Measurements from ENCODE around the gene FGD4.

FGD4 gene

DNA sequence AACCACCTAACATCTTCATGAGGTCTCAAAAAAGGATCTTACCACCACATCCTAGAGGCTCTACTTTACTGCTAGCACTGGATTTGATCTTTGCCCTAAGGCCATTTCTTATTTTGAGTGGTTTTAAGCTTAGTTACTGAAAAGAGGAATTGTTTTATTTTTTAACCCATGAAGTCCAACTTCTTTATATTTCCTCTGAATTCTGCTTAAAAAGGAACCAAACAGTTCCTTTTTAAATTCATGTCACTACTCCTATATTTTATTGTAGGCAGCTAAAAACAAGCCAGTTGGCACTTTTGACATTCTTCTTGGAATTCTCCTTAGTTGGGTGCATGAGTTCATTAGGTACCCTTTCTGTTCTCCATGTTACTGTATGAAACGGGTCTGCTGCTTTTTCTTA is 76.4 kb downstream of the FGD4 start:
- DNase-seq, result no peak
- no peak overlapping the region for H2AFZ ChIP-seq (ENCODE audit: low read depth, low read length)
- no peak overlapping the region for H3K4me2 ChIP-seq (ENCODE audit: insufficient read depth, low read length)
- H4K20me1 ChIP-seq (ENCODE audit: insufficient read depth, low read length), result no peaks in the 10 kb centered on the region
- TF ChIP-seq, protein P1, sequence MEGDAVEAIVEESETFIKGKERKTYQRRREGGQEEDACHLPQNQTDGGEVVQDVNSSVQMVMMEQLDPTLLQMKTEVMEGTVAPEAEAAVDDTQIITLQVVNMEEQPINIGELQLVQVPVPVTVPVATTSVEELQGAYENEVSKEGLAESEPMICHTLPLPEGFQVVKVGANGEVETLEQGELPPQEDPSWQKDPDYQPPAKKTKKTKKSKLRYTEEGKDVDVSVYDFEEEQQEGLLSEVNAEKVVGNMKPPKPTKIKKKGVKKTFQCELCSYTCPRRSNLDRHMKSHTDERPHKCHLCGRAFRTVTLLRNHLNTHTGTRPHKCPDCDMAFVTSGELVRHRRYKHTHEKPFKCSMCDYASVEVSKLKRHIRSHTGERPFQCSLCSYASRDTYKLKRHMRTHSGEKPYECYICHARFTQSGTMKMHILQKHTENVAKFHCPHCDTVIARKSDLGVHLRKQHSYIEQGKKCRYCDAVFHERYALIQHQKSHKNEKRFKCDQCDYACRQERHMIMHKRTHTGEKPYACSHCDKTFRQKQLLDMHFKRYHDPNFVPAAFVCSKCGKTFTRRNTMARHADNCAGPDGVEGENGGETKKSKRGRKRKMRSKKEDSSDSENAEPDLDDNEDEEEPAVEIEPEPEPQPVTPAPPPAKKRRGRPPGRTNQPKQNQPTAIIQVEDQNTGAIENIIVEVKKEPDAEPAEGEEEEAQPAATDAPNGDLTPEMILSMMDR (IDR thresholded peaks at IDR 0.05; ENCODE audit: borderline replicate concordance, extremely low read depth, low read length, poor library complexity, severe bottlenecking), result no peak
- no peak for TF ChIP-seq EZH2 (IDR thresholded peaks at IDR 0.05; ENCODE audit: borderline replicate concordance, low read depth, low read length, severe bottlenecking)
- H3K9ac ChIP-seq (ENCODE audit: low read depth, low read length), result no peak overlapping the region
- no peak for ATAC-seq (ENCODE audit: insufficient read depth, low read depth)
- H3K27ac ChIP-seq (ENCODE audit: low read length), result no peak overlapping the region
- no peaks in the 10 kb centered on the region for H3K9me3 ChIP-seq (ENCODE audit: insufficient read depth, low read length, severe bottlenecking)
- H3K4me1 ChIP-seq (ENCODE audit: insufficient read depth, low read length), result no peaks in the 10 kb centered on the region
- no peaks in the 10 kb centered on the region for H3K79me2 ChIP-seq (ENCODE audit: insufficient read depth, low read length)
- H3K27me3 ChIP-seq (ENCODE audit: insufficient read depth, low read length, poor library complexity), result peaks cover 2% of the 10 kb centered on the region
- no peak overlapping the region for H3K4me3 ChIP-seq (ENCODE audit: low read depth in 1 of 2, low read length in 2 of 2)
- no peaks in the 10 kb centered on the region for H3K36me3 ChIP-seq (ENCODE audit: insufficient read depth, low read length)

DNA sequence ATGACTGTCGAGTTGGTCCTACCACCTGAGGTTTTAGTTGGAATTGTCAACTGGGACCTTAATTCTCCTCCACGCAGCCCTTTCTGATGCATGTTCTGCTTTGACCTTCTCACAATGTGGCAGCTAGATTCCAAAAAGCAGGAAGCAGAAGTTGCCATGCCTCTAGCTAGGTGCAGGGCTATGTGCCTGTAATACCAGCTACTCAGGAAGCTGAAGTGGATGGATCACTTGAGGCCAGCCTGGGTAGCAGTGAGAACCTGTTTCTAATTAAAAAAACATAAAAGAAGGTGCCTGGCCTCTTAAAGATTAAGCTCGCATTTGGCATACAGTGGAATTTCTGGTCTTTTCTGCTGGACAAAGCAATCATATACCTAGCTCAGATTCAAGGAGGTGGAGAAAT is 77.1 kb downstream of the FGD4 start:
- ATAC-seq (ENCODE audit: insufficient read depth, low read depth), result no peak
- Histone ChIP-seq H4K20me1 (ENCODE audit: insufficient read depth, low read length) (no peaks in the 10 kb centered on the region), H3K9ac (ENCODE audit: low read depth, low read length) (no peak overlapping the region), H3K36me3 (ENCODE audit: insufficient read depth, low read length) (no peaks in the 10 kb centered on the region), H3K27ac (ENCODE audit: low read length) (no peak overlapping the region), H3K4me1 (ENCODE audit: insufficient read depth, low read length) (no peaks in the 10 kb centered on the region), H3K9me3 (ENCODE audit: insufficient read depth, low read length, severe bottlenecking) (no peaks in the 10 kb centered on the region), H3K27me3 (ENCODE audit: insufficient read depth, low read length, poor library complexity) (peaks cover 2% of the 10 kb centered on the region), H3K4me2 (ENCODE audit: insufficient read depth, low read length) (no peak overlapping the region), H3K4me3 (ENCODE audit: low read depth in 1 of 2, low read length in 2 of 2) (no peak overlapping the region), H3K79me2 (ENCODE audit: insufficient read depth, low read length) (no peaks in the 10 kb centered on the region), H2AFZ (ENCODE audit: low read depth, low read length) (no peak overlapping the region)
- TF ChIP-seq, protein P1 (IDR thresholded peaks at IDR 0.05; ENCODE audit: borderline replicate concordance, extremely low read depth, low read length, poor library complexity, severe bottlenecking), result no peak
- no peak for TF ChIP-seq EZH2 (IDR thresholded peaks at IDR 0.05; ENCODE audit: borderline replicate concordance, low read depth, low read length, severe bottlenecking)
- no peak for DNase-seq

DNA sequence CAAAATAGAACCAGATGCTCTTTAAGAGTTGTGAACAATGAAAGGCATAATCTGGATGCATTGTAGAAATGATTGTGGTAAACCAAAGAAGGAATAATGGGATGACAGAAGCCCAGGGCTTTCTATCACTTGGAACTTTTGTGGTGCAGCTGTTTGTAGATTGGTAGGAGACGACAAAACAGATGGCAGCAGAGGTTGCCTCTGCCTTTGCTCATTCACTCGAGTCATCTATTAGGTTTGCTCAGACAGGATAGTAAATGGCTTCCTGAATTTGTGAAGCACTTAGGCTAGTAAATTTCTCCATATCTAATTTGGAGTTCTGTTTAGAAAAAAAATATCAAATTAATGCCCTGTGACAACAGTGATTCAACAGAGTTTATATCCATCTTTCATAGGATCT is 78.4 kb downstream of the FGD4 start:
- no peaks in the 10 kb centered on the region for H3K79me2 ChIP-seq (ENCODE audit: insufficient read depth, low read length)
- no peaks in the 10 kb centered on the region for H3K9me3 ChIP-seq (ENCODE audit: insufficient read depth, low read length, severe bottlenecking)
- H2AFZ ChIP-seq (ENCODE audit: low read depth, low read length), result no peak overlapping the region
- TF ChIP-seq, protein P1 (IDR thresholded peaks at IDR 0.05; ENCODE audit: borderline replicate concordance, extremely low read depth, low read length, poor library complexity, severe bottlenecking), result no peak
- no peak for TF ChIP-seq EZH2 (IDR thresholded peaks at IDR 0.05; ENCODE audit: borderline replicate concordance, low read depth, low read length, severe bottlenecking)
- H3K27ac ChIP-seq (ENCODE audit: low read length), result no peak overlapping the region
- no peak overlapping the region for H3K4me3 ChIP-seq (ENCODE audit: low read depth in 1 of 2, low read length in 2 of 2)
- H3K36me3 ChIP-seq (ENCODE audit: insufficient read depth, low read length), result no peaks in the 10 kb centered on the region
- peaks cover 2% of the 10 kb centered on the region for H3K27me3 ChIP-seq (ENCODE audit: insufficient read depth, low read length, poor library complexity)
- no peak overlapping the region for H3K4me2 ChIP-seq (ENCODE audit: insufficient read depth, low read length)
- DNase-seq (no peak), ATAC-seq (ENCODE audit: insufficient read depth, low read depth) (no peak)
- H4K20me1 ChIP-seq (ENCODE audit: insufficient read depth, low read length), result no peaks in the 10 kb centered on the region
- no peak overlapping the region for H3K9ac ChIP-seq (ENCODE audit: low read depth, low read length)
- no peaks in the 10 kb centered on the region for H3K4me1 ChIP-seq (ENCODE audit: insufficient read depth, low read length)

DNA sequence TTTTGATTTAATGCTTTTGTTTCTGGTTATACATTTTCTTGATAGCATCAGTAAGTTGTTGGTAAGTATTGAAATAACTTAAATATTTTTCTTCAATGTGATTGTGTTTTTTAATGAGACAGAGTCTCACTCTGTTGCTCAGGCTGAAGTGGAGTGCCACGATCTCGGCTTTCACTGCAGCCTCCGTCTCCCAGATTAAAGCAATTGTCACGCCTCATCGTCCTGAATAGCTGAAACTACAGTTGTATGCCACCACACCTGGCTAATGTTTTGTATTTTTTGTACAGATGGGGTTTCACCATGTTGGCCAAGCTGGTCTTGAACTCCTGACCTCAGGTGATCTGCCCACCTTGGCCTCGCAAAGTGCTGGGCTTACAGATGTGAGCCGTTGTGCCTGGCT is 78.8 kb downstream of the FGD4 start:
- no peaks in the 10 kb centered on the region for H3K4me1 ChIP-seq (ENCODE audit: insufficient read depth, low read length)
- no peak overlapping the region for H2AFZ ChIP-seq (ENCODE audit: low read depth, low read length)
- no peak overlapping the region for H3K27ac ChIP-seq (ENCODE audit: low read length)
- DNase-seq (no peak), ATAC-seq (ENCODE audit: insufficient read depth, low read depth) (no peak)
- H3K4me3 ChIP-seq (ENCODE audit: low read depth in 1 of 2, low read length in 2 of 2), result no peak overlapping the region
- TF ChIP-seq EZH2 (IDR thresholded peaks at IDR 0.05; ENCODE audit: borderline replicate concordance, low read depth, low read length, severe bottlenecking), result no peak
- TF ChIP-seq, protein P1 (IDR thresholded peaks at IDR 0.05; ENCODE audit: borderline replicate concordance, extremely low read depth, low read length, poor library complexity, severe bottlenecking), result no peak
- no peaks in the 10 kb centered on the region for H3K79me2 ChIP-seq (ENCODE audit: insufficient read depth, low read length)
- no peaks in the 10 kb centered on the region for H3K36me3 ChIP-seq (ENCODE audit: insufficient read depth, low read length)
- no peaks in the 10 kb centered on the region for H4K20me1 ChIP-seq (ENCODE audit: insufficient read depth, low read length)
- peaks cover 2% of the 10 kb centered on the region for H3K27me3 ChIP-seq (ENCODE audit: insufficient read depth, low read length, poor library complexity)
- H3K9me3 ChIP-seq (ENCODE audit: insufficient read depth, low read length, severe bottlenecking), result no peaks in the 10 kb centered on the region
- no peak overlapping the region for H3K9ac ChIP-seq (ENCODE audit: low read depth, low read length)
- no peak overlapping the region for H3K4me2 ChIP-seq (ENCODE audit: insufficient read depth, low read length)
